Body of pancreas (tissue), 4 donors: ENCODE results near the gene ARVCF. TPM values are rescaled to one million over a fixed set of nuclear protein-coding genes. Genes with fewer than 3 reads are reported as not detected.
A peak's percentile ranks its signal among the peaks of the same experiment; 100 is the strongest.

ENCODE experiments used
- ATAC-seq: fragments of 150-250 bp; one replicate; pipeline ENCODE4 v1.9.1; 2016
- DNase-seq, 4 donors: peaks; one replicate each; pipeline ENCODE4 v3.0.0-alpha.2; 2019
- H3K27ac ChIP-seq, 4 donors: fragments of 200-600 bp; sonication (generic); 1 replicate in 3 of 4; 2 replicates in 1 of 4; pipeline versions ENCODE4 v1.5.1 to v1.6.1; 2016 to 2019; ENCODE audit warnings: mild to moderate bottlenecking in 1 of 4, mixed read lengths in 1 of 4, moderate library complexity in 1 of 4
- H3K27me3 ChIP-seq, 2 donors: fragments of 200-600 bp; sonication (generic); one replicate each; pipeline ENCODE4 v1.6.0; 2016; ENCODE audit warnings: mild to moderate bottlenecking in 1 of 2
- H3K36me3 ChIP-seq, 2 donors: fragments of 200-600 bp; sonication (generic); replicated peaks in 1 of 2; 2 replicates each; pipeline ENCODE4 v1.5.1; 2016; ENCODE audit warnings: low read depth in 2 of 2; ENCODE audit not compliant: insufficient read depth in 1 of 2
- H3K4me1 ChIP-seq: fragments of 200-600 bp; sonication (generic); one replicate; pipeline ENCODE4 v1.6.0; 2016
- H3K4me3 ChIP-seq, 2 donors: fragments of 200-600 bp; sonication (generic); 1 replicate in 1 of 2; 2 replicates in 1 of 2; pipeline ENCODE4 v1.5.1; 2016 to 2019
- H3K9me3 ChIP-seq, 3 donors: fragments of 200-600 bp; sonication (generic); 1 replicate in 2 of 3; 2 replicates in 1 of 3; pipeline ENCODE4 v1.5.1; 2016
- CTCF ChIP-seq, 7 experiments: fragments of 450-650 bp in 4 of 7; fragments of 200-600 bp in 3 of 7; sonication (generic) in 3 of 7; IDR thresholded peaks; one replicate each; pipeline ENCODE4 v1.5.1; 2016 to 2019; ENCODE audit warnings: antibody characterized with exemption in 7 of 7
- POLR2A ChIP-seq, 3 donors: fragments of 450-650 bp; IDR thresholded peaks; one replicate each; pipeline ENCODE4 v1.6.1; 2016; ENCODE audit warnings: antibody characterized with exemption in 3 of 3, mild to moderate bottlenecking in 2 of 3
- WGBS, 2 donors: methylation state at CpG; one replicate each; pipeline ENCODE4 v1.1.5; 2017; 5-methylcytosine and 5-hydroxymethylcytosine counted together
- intact Hi-C: fragments of 100-400 bp; cut with DNase I; formaldehyde crosslinking; loops from one replicate; pipeline ENCODE4 v1.15.1; 2023
- total RNA-seq, 2 donors: library from RNA; depleted of rRNA; stranded (reverse); fragments of >200 nt; gene quantifications; one replicate each; pipeline ENCODE4 v1.1.0, GENCODE V29; 2016

Gene ARVCF, protein sequence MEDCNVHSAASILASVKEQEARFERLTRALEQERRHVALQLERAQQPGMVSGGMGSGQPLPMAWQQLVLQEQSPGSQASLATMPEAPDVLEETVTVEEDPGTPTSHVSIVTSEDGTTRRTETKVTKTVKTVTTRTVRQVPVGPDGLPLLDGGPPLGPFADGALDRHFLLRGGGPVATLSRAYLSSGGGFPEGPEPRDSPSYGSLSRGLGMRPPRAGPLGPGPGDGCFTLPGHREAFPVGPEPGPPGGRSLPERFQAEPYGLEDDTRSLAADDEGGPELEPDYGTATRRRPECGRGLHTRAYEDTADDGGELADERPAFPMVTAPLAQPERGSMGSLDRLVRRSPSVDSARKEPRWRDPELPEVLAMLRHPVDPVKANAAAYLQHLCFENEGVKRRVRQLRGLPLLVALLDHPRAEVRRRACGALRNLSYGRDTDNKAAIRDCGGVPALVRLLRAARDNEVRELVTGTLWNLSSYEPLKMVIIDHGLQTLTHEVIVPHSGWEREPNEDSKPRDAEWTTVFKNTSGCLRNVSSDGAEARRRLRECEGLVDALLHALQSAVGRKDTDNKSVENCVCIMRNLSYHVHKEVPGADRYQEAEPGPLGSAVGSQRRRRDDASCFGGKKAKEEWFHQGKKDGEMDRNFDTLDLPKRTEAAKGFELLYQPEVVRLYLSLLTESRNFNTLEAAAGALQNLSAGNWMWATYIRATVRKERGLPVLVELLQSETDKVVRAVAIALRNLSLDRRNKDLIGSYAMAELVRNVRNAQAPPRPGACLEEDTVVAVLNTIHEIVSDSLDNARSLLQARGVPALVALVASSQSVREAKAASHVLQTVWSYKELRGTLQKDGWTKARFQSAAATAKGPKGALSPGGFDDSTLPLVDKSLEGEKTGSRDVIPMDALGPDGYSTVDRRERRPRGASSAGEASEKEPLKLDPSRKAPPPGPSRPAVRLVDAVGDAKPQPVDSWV
- 100 to 1,000 TPM in 1 of 2 donors, 10 to 100 TPM in 1; 36.6 to 150 TPM for total RNA-seq

DNA sequence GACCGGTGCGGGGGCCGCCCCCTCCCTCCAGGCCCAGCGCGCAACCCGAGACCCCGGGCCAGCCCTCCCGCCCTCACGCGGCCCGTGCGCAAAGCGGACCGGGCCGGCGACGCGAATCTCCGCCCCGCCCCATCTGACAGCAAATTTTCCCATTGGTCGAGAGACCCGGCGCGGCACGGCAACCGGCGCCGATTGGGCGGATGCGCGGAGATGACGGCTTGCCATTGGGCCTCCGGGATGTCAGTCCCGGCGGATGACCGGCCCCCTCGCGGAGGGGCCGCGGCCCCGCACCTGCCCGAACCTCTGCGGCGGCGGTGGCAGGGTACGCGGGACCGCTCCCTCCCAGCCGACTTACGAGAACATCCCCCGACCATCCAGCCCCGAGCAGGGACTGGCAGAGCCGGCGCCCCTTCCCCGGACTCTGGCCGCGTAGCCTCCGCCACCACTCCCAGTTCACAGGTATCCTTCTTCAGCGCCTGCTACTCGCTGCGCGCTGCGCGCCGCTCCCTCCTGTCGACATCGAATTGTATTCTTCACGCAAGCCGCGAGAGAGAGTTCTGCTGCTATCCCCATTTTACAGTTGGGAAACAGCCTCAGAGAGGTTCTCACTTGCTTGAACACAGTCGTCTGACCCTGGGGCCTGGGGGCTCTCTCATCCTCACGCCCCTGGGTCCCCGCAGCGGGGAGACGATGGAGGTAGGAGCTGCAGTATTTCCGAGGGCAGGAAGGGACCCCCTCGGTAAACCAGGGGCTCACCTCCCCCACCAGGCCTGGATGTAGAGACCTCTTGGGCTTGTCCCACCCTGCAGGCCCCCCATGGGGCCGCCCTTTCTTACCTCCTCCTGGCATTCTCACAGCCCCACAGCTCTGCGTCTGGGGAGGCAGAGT lies at the start of gene ARVCF:
Gene ARVCF (minus strand): TSS at position 90 of the 888 bp plus-strand sequence. CDS start 26,029 bp downstream, outside the sequence.
- H3K27ac ChIP-seq, result peak within 1 kb of the TSS in 2 of 4 donors; percentile 31 to 39
- peak; percentile 82 for ATAC-seq
- peaks cover 34% of the 10 kb centered on the region for H3K4me1 ChIP-seq

DNA sequence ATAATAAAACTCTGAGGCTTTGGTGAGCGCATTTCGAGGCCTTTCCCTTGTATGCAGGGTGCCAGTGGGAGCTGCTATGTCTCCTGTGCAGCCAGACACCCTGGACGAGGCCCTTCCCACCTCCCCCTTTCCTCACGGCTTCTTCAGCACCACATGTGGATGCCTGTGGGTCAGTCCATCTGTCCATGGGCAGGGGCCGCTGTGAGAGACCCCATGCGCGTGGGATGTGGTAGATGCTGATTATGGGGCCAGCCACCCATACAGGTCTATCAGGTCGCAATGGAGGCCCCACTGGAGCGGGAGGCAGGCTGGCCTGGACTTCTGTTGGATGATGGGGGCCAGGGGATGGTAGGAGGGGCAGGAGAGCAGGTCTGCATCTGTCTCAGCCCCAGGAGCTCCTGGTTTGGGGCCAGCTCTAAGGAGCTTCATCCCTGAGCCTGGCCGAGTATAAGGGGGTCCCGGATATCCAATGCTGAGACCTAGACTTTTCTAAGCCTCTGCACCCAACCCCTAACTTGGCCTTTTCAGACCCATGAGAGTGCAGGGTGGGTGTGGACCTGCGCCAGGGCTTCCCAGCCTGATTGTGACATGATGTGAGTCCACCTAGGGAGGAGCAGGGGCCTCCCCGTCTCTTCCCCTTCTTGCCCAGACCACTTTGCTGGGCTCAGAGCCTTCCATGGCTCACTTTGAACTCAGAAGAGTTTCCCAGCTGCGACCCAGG lies 49.4 kb upstream of the ARVCF start:
- ATAC-seq, result no peak
- H3K4me1 ChIP-seq, result no peaks in the 10 kb centered on the region
- peaks cover 0 to 7% of the 10 kb centered on the region in 2 donors for H3K36me3 ChIP-seq
- no peak overlapping the region for H3K27ac ChIP-seq
- intact Hi-C loops, result no loop called here
- H3K27me3 ChIP-seq, result no peaks in the 10 kb centered on the region
- TF ChIP-seq CTCF (IDR thresholded peaks at IDR 0.05) (no peak), POLR2A (IDR thresholded peaks at IDR 0.05) (no peak)
- H3K4me3 ChIP-seq, result no peak overlapping the region
- 84 to 86% methylated on average over 7 to 14 of the region's 14 CpGs for WGBS, 2 donors
- H3K9me3 ChIP-seq, result no peaks in the 10 kb centered on the region
- no peak for DNase-seq

More for the DNA sequence above, at the start of gene ARVCF:
- H3K27me3 ChIP-seq, result no peaks in the 10 kb centered on the region
- DNase-seq, result peak; percentile 91 to 95 (median 93)
- intact Hi-C loops, result no loop called here
- no peaks in the 10 kb centered on the region for H3K36me3 ChIP-seq
- 2 to 6% methylated on average over 14 to 61 of the region's 79 CpGs for WGBS, 2 donors
- peak within 1 kb of the TSS; percentile 6 to 67 for H3K4me3 ChIP-seq
- no peaks in the 10 kb centered on the region for H3K9me3 ChIP-seq
- TF ChIP-seq POLR2A (IDR thresholded peaks at IDR 0.05), result peak in 2 of 3 donors; percentile 35 to 46
- peak in 4 of 7 experiments; percentile 32 to 49 (median 43) for TF ChIP-seq CTCF (IDR thresholded peaks at IDR 0.05)

GRCh38 chr22:20064545-20065262 lies 48.1 kb upstream of the ARVCF start:
- no peaks in the 10 kb centered on the region for H3K4me1 ChIP-seq
- TF ChIP-seq POLR2A (IDR thresholded peaks at IDR 0.05) (no peak), CTCF (IDR thresholded peaks at IDR 0.05) (no peak)
- WGBS, 2 donors, result 93 to 95% methylated on average over 9 to 18 of the region's 18 CpGs
- no peaks in the 10 kb centered on the region for H3K27me3 ChIP-seq
- H3K36me3 ChIP-seq, result peaks cover 0 to 7% of the 10 kb centered on the region in 2 donors
- no peaks in the 10 kb centered on the region for H3K9me3 ChIP-seq
- H3K27ac ChIP-seq, result no peak overlapping the region
- ATAC-seq (no peak), DNase-seq (no peak)
- H3K4me3 ChIP-seq, result no peak overlapping the region
- intact Hi-C loops, result no loop called here
